Measurements from ENCODE around the gene DENND1A. TPM values are rescaled to one million over a fixed set of nuclear protein-coding genes. Genes with fewer than 3 reads are reported as not detected.

The DENND1A gene
- total RNA-seq, 4 donors from 2014 or later: 20.9 to 33.6 (median 23.7) TPM

DNA sequence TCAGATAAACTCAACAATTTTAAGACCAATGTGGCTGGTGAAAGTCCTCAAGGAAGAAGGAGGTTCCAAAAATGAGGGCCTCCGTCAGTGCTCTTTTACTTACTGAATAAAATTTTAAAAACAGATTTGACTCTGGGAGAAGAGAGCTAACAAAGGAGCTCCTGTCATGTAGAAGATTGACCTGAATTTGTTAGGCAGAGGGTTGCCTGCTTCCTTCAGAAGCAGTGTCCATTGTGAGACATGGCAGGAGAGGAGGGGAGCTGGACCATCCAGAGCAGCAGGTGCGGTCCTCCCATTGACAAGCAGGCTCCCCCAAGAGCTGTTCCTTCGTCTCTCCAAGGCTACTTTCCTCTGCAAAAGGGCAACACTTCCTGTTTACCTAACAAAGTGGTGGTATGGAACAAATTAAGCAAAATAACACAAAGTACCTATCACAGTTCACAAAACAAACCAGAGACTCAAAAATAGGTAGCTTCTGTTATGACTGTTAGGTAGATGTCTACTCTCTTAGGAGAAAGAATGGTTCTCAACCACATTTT lies 238.1 kb downstream of the DENND1A start:
- Histone ChIP-seq H3K36me3 (peaks cover 0 to 6% of the 10 kb centered on the region in 2 donors), H3K27ac (no peak overlapping the region), H3K27me3 (no peaks in the 10 kb centered on the region), H3K4me1 (peaks cover 0 to 9% (median 3%) of the 10 kb centered on the region in 3 donors), H3K9me3 (no peaks in the 10 kb centered on the region), H3K4me3 (no peak overlapping the region)
- TF ChIP-seq EP300 (IDR thresholded peaks at IDR 0.05): no peak
- TF ChIP-seq POLR2AphosphoS5 (IDR thresholded peaks at IDR 0.05): no peak
- TF ChIP-seq, protein P1, sequence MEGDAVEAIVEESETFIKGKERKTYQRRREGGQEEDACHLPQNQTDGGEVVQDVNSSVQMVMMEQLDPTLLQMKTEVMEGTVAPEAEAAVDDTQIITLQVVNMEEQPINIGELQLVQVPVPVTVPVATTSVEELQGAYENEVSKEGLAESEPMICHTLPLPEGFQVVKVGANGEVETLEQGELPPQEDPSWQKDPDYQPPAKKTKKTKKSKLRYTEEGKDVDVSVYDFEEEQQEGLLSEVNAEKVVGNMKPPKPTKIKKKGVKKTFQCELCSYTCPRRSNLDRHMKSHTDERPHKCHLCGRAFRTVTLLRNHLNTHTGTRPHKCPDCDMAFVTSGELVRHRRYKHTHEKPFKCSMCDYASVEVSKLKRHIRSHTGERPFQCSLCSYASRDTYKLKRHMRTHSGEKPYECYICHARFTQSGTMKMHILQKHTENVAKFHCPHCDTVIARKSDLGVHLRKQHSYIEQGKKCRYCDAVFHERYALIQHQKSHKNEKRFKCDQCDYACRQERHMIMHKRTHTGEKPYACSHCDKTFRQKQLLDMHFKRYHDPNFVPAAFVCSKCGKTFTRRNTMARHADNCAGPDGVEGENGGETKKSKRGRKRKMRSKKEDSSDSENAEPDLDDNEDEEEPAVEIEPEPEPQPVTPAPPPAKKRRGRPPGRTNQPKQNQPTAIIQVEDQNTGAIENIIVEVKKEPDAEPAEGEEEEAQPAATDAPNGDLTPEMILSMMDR (IDR thresholded peaks at IDR 0.05): no peak
- no peak for TF ChIP-seq POLR2A (IDR thresholded peaks at IDR 0.05)
- no peak for ATAC-seq
- WGBS, 2 donors (ENCODE audit: low coverage in 1 of 2): 91 to 93% methylated on average over 1 to 3 of the region's 3 CpGs

DNA sequence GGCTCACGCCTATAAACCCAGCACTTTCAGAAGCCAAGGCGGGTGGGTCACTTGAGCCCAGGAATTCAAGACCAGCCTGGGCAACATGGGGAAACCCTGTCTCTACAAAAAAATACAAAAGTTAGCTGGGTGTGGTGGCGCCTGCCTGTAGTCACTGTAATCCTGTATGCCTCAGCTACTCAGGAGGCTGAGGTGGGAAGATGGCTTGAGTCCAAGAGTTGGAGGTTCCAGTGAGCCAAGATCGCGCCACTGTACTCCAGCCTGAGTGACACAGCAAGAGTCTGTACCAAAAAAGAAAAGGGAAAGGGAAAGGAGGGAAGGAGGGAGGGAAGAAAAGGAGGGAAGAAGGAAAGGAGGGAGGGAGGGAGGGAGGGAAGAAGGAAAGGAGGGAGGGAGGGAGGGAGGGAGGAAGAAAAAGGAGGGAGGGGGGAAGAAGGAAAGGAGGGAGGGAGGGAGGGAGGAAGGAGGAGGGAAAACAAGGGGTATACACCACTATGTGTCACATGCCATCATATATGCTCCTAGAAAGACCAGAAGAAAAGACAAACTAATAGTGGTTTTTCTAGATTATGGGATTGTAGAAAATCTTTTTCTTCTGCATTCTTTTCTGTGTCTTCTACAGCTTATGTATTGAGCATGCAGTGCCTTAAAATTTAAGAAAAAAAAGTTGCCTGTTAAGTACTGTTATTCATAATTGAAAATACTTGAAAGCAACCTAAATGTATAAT lies 240.1 kb downstream of the DENND1A start:
- ATAC-seq: no peak
- Histone ChIP-seq H3K27ac (no peak overlapping the region), H3K9me3 (no peaks in the 10 kb centered on the region), H3K36me3 (peaks cover 0 to 6% of the 10 kb centered on the region in 2 donors), H3K27me3 (no peaks in the 10 kb centered on the region), H3K4me1 (peaks cover 0 to 19% (median 3%) of the 10 kb centered on the region in 3 donors), H3K4me3 (no peak overlapping the region)
- TF ChIP-seq POLR2AphosphoS5 (IDR thresholded peaks at IDR 0.05): no peak
- no peak for TF ChIP-seq POLR2A (IDR thresholded peaks at IDR 0.05)
- TF ChIP-seq, protein P1 (IDR thresholded peaks at IDR 0.05): no peak
- TF ChIP-seq EP300 (IDR thresholded peaks at IDR 0.05): no peak
- 76 to 92% methylated on average over 2 to 4 of the region's 5 CpGs for WGBS, 2 donors (ENCODE audit: low coverage in 1 of 2)

DNA sequence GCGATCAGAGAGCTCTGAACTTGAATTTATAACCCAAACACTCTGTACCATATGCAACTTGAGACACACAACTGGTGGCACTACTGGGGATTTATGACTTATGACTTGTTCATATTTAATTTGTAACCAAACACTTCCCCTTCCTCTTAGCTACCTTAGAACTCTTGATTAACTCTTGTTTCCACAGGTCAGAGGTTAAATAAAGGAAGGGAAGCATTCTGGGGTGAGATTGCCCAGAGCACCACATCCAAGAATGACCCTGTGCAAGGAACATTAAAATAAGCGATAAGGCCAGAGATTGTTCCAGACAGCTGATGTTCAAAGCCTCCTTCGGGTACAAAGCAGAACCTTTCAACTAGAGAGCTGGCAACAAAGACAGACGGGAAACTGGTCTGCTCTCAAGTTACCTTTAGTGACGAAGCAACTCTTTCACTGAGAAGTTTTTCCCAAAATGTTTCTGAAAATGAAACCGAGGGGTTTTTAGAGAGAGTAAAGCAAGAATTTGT lies 242.6 kb downstream of the DENND1A start:
- H3K27me3 ChIP-seq: no peaks in the 10 kb centered on the region
- no peak for ATAC-seq
- H3K27ac ChIP-seq: no peak overlapping the region
- H3K36me3 ChIP-seq: peaks cover 0 to 6% of the 10 kb centered on the region in 2 donors
- H3K9me3 ChIP-seq: no peaks in the 10 kb centered on the region
- WGBS, 2 donors (ENCODE audit: low coverage in 1 of 2): 72 to 81% methylated on average over 6 of the region's 6 CpGs
- H3K4me1 ChIP-seq: peaks cover 0 to 19% (median 3%) of the 10 kb centered on the region in 3 donors
- H3K4me3 ChIP-seq: no peak overlapping the region
- no peak for TF ChIP-seq EP300 (IDR thresholded peaks at IDR 0.05)
- TF ChIP-seq, protein P1 (IDR thresholded peaks at IDR 0.05): no peak
- TF ChIP-seq POLR2A (IDR thresholded peaks at IDR 0.05): no peak
- no peak for TF ChIP-seq POLR2AphosphoS5 (IDR thresholded peaks at IDR 0.05)

DNA sequence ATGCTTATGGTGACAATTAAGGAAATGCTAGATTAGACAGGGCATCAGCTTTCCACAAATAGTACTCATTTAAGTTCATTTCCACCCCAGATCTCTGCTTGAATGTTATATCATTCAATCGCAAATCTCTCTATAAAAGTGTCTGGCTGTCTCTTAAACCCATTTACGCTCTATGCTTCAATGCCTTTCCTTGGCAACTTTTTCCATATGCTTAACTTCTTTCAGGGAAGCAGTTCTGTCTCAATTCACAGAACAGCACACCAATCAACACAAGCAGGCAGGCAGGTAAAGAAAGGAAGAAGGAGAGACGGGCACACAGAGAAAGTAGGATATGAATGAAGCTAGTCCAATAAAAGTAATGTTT lies 243.1 kb downstream of the DENND1A start:
- TF ChIP-seq POLR2A (IDR thresholded peaks at IDR 0.05) (no peak), EP300 (IDR thresholded peaks at IDR 0.05) (no peak), POLR2AphosphoS5 (IDR thresholded peaks at IDR 0.05) (no peak)
- TF ChIP-seq, protein P1 (IDR thresholded peaks at IDR 0.05): no peak
- Histone ChIP-seq H3K36me3 (peaks cover 0 to 3% of the 10 kb centered on the region in 2 donors), H3K4me1 (peaks cover 0 to 19% (median 3%) of the 10 kb centered on the region in 3 donors), H3K27ac (no peak overlapping the region), H3K4me3 (no peak overlapping the region), H3K27me3 (no peaks in the 10 kb centered on the region), H3K9me3 (no peaks in the 10 kb centered on the region)
- ATAC-seq: no peak
- 60 to 87% methylated on average over 1 to 3 of the region's 3 CpGs for WGBS, 2 donors (ENCODE audit: low coverage in 1 of 2)
